ENCODE results near the gene NPEPL1. TPM values are rescaled to one million over a fixed set of nuclear protein-coding genes. Genes with fewer than 3 reads are reported as not detected.

Gene NPEPL1
- total and polyA plus RNA-seq, 10 of the 15 experiments (the other 5 are each of a cell fraction or from before 2014, with no cell fraction given): 0.08 to 21.3 (median 10.2) TPM

GRCh38 chr20:58695084-58695722 is 2.6 kb downstream of the NPEPL1 start (continued):
- no peak for TF ChIP-seq ZNF687 (IDR thresholded peaks at IDR 0.05)

- ChIA-PET RAD21 (ENCODE audit: unreplicated experiment) (no interaction called here), CTCF (interaction anchor here (0.7 kb wide), 1 partner anchor 196 kb away, joined by 3 read pairs; no protein-coding TSS in a partner anchor), SMC1A (ENCODE audit: uncharacterized antibody, unreplicated experiment) (no interaction called here), POLR2A (no interaction called here)
- Histone ChIP-seq H3K4me1 (ENCODE audit: control insufficient read depth, insufficient read depth, low read length) (peaks cover 5% of the 10 kb centered on the region), H3K36me3 (ENCODE audit: control insufficient read depth in 2 of 2, insufficient read depth in 2 of 2, low read length in 1 of 2) (peaks cover 0 to 1% of the 10 kb centered on the region in 2 experiments; a peak in 2 of 4 replicates), H3K4me3 (no peak overlapping the region), H2AFZ (ENCODE audit: control insufficient read depth, low read depth, low read length) (no peak overlapping the region), H3K9ac (ENCODE audit: control insufficient read depth, insufficient read depth, low read length) (no peak overlapping the region), H3K27ac (ENCODE audit: control insufficient read depth, insufficient read depth) (no peak overlapping the region), H3K27me3 (replicated peaks in 1 of 2; ENCODE audit: control insufficient read depth in 2 of 2, insufficient read depth in 2 of 2, low read length in 1 of 2) (no peaks in the 10 kb centered on the region), H3K79me2 (ENCODE audit: control insufficient read depth, insufficient read depth, low read length) (no peaks in the 10 kb centered on the region; the same call in 1 of the 2 replicates), H3K9me3 (replicated peaks; ENCODE audit: control insufficient read depth, insufficient read depth, low read length) (no peaks in the 10 kb centered on the region), H4K20me1 (ENCODE audit: control insufficient read depth, insufficient read depth) (no peaks in the 10 kb centered on the region), H3K4me2 (ENCODE audit: control insufficient read depth, insufficient read depth) (no peak overlapping the region)
- no peak for ATAC-seq
- WGBS (ENCODE audit: insufficient coverage, insufficient replicate concordance, low lambda C conversion rate, missing lambda C conversion rate): 90% methylated on average over 9 of the region's 10 CpGs
- no peak for DNase-seq (ENCODE audit: low read depth, low spot score)
- in situ Hi-C loops (cut with MboI): loop anchor here (25.0 kb wide), 1 partner anchor 459 kb away; the partner anchor contains the start of gene ANKRD60
- no peak for FAIRE-seq
- intact Hi-C loops (cut with micrococcal nuclease; ENCODE audit: unreplicated experiment): loop anchor here (10.0 kb wide), 1 partner anchor 461 kb away; no protein-coding TSS in a partner anchor
- no TSS peak for BruUV-seq (replicated peaks)
- TF ChIP-seq KLF5 (IDR thresholded peaks at IDR 0.05; ENCODE audit: partially characterized antibody): no peak
- TF ChIP-seq CHD2 (IDR thresholded peaks at IDR 0.05; ENCODE audit: borderline replicate concordance, low read depth, low read length): no peak
- no peak for TF ChIP-seq ZBTB4 (CRISPR knock-in tag; IDR thresholded peaks at IDR 0.05)
- no peak for TF ChIP-seq NR2F1 (conservative IDR thresholded peaks at IDR 0.05)
- no peak for TF ChIP-seq CUX1 (IDR thresholded peaks at IDR 0.05; ENCODE audit: insufficient replicate concordance, low read depth, low read length)
- no peak for TF ChIP-seq CBFB (IDR thresholded peaks at IDR 0.05; ENCODE audit: low read depth)
- no peak for TF ChIP-seq MYB (IDR thresholded peaks at IDR 0.05; ENCODE audit: borderline replicate concordance, low read depth, low read length)
Observed at GRCh38 chr20:58695895-58696375, 3.3 kb downstream of the NPEPL1 start.

Data from GM12878 (cell line).